Right forelimb (tissue), 1 donor: Measurements from ENCODE around the gene CACNA1B.
"Not testable (repeated sequence)": the region's sequence is repeated elsewhere in the genome, so short reads cannot be mapped to it uniquely, and the experiment has no call there.

Experiments used
- DNase-seq: peaks from one replicate; pipeline ENCODE4 v3.0.0-alpha.2; 2018

The CACNA1B gene

GRCh38 chr9:138103849-138104206 lies 226.2 kb downstream of the CACNA1B start:
- peak; percentile 42 for DNase-seq

- DNase-seq = peak; percentile 34
Measured at GRCh38 chr9:138104251-138105122, 226.9 kb downstream of the CACNA1B start.

GRCh38 chr9:138105123-138105415 lies 227.5 kb downstream of the CACNA1B start:
- no peak for DNase-seq

- peak; percentile 23 for DNase-seq
Measured at GRCh38 chr9:138105561-138106505, 228.3 kb downstream of the CACNA1B start.

- DNase-seq = not testable (repeated sequence)
Measured at GRCh38 chr9:138107039-138107438, 229.5 kb downstream of the CACNA1B start.

GRCh38 chr9:138111607-138112006 lies 234.0 kb downstream of the CACNA1B start:
- no peak for DNase-seq

- no peak for DNase-seq
Measured at GRCh38 chr9:138112090-138112748, 234.6 kb downstream of the CACNA1B start.

GRCh38 chr9:138112791-138113600 lies 235.4 kb downstream of the CACNA1B start:
- no peak for DNase-seq

GRCh38 chr9:138113701-138114325 lies 236.2 kb downstream of the CACNA1B start:
- not testable (repeated sequence) for DNase-seq

GRCh38 chr9:138114501-138115245 lies 237.1 kb downstream of the CACNA1B start:
- no peak for DNase-seq

- no peak for DNase-seq
Measured at GRCh38 chr9:138115506-138115905, 237.9 kb downstream of the CACNA1B start.

GRCh38 chr9:138116521-138116920 lies 238.9 kb downstream of the CACNA1B start:
- no peak for DNase-seq

- peak; percentile 17 for DNase-seq
Measured at GRCh38 chr9:138117101-138117750, 239.6 kb downstream of the CACNA1B start.

- peak; percentile 9 for DNase-seq
Measured at GRCh38 chr9:138117836-138118235, 240.3 kb downstream of the CACNA1B start.

GRCh38 chr9:138118601-138119071 lies 241.1 kb downstream of the CACNA1B start:
- no peak for DNase-seq

GRCh38 chr9:138119202-138120027 lies 241.8 kb downstream of the CACNA1B start:
- DNase-seq = peak; percentile 33

- no peak for DNase-seq
Measured at GRCh38 chr9:138120072-138120471, 242.5 kb downstream of the CACNA1B start.

GRCh38 chr9:138120511-138121437 lies 243.2 kb downstream of the CACNA1B start:
- DNase-seq = no peak
